NT2/D1 (cell line): ENCODE results near the gene SV2B.

ENCODE experiments used
- SUZ12 ChIP-seq: IDR thresholded peaks from 2 replicates; pipeline ENCODE4 v1.6.1; 2011; ENCODE audit not compliant: insufficient read length, insufficient read depth; ENCODE audit errors: extremely low read depth
- ZNF274 ChIP-seq: IDR thresholded peaks from 2 replicates; pipeline ENCODE4 v1.6.1; 2011; ENCODE audit warnings: mild to moderate bottlenecking, low read depth, low read length

DNA sequence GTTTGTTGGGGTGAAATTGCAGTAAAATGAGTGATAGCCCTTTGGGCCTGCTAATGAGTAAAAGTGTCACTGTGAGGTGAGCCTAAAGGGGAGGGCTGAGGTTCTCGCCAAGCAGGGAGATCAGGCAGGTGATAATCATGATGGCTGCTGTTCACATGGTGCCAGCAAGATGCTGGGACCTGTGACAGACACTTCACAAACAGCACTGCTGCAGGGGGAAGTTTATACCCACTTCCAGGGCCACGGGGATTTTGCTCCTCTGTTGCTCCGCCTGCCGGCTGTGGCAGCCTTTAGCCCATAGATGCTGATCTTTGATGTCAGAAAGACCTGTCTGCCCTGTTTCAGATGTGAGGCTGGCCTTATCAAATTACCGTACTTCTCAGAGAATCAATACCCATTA is 96.7 kb downstream of the SV2B start:
- no peak for TF ChIP-seq SUZ12
- no peak for TF ChIP-seq ZNF274
